GM18909 (cell line): ENCODE measurements around the gene CAND2.
"Not testable (repeated sequence)": the region's sequence is repeated elsewhere in the genome, so short reads cannot be mapped to it uniquely, and the experiment has no call there.

Experiments used
- ATAC-seq: cut with Tn5 transposase; IDR thresholded peaks from one replicate; pipeline ENCODE4 v1.9.1; 2021; ENCODE audit warnings: mild to moderate bottlenecking; ENCODE audit not compliant: unreplicated experiment, poor library complexity

CAND2 gene

GRCh38 chr3:12842469-12842868 is 46.0 kb downstream of the CAND2 start:
- no peak for ATAC-seq

GRCh38 chr3:12845811-12846210 is 49.3 kb downstream of the CAND2 start:
- ATAC-seq: no peak

DNA sequence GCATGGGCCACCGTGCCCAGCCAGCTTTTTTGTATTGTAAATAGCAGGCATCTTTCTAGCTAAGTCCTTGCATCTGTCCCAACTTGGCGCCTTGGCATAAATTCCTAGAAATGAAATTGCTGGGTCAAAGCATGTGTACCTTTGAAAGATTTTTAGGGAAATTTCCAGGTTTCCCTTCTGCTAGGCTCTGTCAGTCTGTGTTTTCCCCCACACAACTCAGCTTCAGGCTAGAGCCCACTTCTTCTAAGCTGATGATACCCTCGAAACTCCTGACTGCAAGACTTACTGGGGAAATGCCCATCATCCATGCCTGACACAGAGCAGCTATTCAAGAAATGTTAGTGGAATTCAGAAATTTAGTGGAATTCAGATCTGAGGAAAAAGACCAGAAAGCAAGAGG is 55.7 kb downstream of the CAND2 start:
- no peak for ATAC-seq

DNA sequence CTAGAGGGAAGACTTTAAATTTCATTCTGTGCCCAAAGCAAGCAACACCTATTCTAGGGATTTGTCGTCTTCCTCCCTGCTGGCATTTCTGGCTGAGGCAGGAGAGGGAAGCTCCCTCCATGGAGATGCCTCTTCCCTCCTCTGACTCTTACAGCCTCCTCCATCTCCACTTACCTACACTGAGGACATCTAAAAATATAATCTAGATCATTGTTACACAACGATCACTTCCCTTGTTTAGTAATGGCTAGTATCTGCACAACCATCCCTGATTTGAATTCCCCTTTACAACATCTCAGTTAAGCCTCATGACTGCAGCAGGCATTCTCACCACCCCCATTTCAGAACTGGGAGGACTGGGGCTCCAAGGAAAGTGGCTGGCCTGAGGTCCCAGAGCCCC is 57.4 kb downstream of the CAND2 start:
- not testable (repeated sequence) for ATAC-seq

- ATAC-seq: no peak
Observed at GRCh38 chr3:12854565-12854964, 58.1 kb downstream of the CAND2 start.

DNA sequence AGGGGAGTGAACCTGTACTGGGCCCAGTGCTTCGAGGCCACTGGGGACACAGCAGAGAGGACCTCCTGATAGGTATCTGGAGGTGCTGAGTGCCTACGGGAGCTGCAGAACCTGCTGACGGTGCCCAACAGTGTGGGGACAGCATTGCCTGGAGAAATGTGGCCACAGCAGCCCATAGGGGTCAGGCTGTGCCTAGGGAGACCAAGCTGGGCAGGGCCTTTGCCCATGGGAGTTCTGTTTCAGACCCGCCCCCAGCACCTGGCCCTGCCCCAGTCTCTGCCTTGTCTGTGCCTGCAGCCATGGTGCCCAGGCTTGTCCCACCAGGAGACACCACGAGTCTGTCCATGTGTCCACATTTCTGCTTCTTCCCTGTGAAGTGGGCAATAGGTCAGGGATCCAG is 60.1 kb downstream of the CAND2 start:
- no peak for ATAC-seq

DNA sequence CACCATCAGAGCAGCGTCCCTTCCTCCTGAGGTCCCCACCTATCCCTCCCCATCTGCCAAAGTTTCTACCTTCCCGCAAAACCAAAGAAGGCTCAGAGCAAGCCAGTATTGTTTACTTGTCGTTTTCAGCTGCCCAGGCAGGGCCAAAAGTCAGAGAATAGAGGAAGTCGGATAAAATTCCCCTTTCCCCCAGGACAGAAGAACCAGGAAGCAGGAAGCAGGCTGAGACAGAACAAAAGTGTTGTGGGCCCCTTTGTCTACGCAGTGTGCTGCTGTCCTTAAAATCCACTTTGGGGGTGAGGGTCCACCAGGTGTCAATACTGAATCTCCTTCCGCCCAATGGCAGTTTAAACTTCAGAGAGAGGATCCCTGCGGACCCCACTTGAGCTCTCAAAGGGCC is 63.4 kb downstream of the CAND2 start:
- ATAC-seq: no peak

DNA sequence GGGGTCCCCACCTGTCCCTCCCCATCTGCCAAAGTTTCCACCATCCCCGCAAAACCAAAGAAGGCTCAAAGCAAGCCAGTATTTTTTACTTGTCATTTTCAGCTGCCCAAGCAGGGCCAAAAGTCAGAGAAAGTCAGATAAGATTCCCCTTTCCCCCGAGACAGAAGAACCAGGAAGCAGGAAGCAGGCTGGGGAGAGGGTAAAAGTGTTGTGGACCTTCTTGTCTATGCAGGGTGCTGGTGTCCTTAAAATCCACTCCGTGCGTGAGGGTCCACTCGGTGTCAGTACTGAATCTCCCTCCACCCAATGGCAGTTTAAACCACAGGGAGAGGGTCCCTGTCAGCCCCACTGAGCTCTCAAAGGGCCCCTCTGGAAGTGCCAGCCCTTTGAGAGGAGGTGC is 65.1 kb downstream of the CAND2 start:
- no peak for ATAC-seq

GRCh38 chr3:12862387-12862786 is 65.9 kb downstream of the CAND2 start:
- no peak for ATAC-seq

DNA sequence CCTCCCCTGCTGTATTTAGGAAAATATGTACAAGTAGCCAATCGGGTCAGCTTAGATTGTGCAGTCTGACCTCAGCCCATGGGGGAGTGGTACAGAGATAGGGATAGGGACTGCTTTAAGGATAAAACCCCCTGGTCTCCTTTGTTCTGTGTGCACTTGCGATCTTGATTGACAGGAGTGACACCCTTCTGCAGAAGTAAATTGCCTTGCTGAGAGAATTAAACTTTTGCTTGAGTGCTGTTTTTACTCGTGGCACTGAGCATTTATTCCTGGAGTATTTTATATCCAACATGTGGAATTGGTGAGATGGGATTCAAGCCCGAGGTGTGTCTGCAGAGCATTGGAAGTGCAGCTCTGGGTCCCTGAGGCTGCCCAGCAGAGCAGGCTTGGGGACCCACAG is 68.8 kb downstream of the CAND2 start:
- ATAC-seq: no peak

DNA sequence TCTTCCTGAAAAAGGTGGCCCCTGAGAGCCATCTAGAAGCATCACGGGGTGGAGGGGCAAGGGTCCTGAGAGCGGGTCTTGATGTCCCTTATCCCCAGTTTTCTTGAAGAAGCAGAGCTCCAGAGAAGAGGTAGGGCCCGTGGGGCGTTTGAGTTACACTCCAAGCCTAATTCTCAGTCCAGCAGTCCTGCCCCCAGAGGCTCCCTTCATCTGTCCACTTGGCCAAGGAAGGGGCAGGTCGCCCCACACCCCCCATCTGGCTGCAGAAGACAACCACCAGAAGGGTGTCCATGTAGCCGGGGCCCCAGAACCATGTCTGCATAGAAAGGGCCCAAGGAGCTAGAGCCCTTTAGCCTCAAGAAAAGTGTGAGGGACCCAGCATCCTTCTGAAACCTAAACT is 70.4 kb downstream of the CAND2 start:
- ATAC-seq: no peak

GRCh38 chr3:12868039-12869034 is 71.9 kb downstream of the CAND2 start:
- ATAC-seq: peak; percentile 57

DNA sequence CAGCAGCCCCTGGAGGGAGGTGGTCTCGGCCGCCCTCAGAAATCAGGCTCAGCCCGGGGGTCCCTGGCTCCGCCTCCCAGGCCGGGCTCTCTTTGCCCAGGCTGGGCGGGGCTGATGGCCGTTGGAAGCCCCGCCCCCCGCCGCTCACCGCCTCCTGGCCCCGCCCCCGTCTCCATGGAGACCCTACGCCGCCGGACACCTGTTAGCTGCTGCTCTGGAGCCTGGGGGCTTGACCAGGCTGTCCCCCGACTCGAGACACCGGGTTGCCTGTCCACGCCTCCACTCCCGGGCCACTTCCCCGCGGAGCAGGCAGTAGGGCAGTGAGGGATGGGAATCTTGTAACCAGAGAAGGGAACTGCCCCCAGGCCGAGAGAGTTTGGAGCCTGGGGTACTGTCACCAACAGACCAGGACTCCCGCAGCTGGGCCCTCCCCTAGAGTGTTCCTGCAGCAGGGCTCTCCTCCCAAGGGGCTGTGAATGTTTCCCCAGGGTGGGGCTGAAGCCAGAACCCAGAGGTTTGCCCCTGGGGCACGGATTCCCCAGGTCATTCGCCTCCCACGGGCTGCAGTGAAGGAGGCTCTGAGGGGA is 72.6 kb downstream of the CAND2 start:
- ATAC-seq: peak; percentile 68

- ATAC-seq: no peak
Observed at GRCh38 chr3:12870942-12871341, 74.5 kb downstream of the CAND2 start.

DNA sequence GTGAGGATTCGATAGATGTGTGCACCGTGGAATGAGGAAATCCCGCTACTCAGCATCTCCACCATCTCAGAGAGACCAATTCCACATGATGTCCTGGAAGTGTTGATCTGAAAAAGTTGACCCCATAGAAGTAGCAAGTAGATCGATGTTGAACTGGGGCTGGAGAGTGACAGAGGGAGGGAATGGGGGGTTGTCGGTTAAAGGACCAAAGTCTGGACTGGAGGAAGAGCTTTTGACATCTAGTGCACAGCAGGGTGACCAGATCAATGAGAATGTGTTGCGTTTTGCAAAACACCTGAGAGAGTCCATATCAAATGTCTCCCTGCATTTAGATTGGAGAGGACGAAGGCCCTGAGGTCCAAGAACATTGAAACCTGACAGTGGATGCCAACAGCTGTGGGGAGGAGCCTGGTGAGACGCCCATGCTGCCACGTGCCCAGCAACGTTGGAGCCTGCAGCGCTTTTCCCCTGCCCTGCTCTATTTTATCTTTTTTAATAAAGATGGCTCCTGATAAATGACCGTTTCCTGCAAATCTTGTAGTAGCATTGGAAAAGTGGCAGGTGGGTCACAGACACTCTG is 75.0 kb downstream of the CAND2 start:
- ATAC-seq: no peak

- ATAC-seq: peak; percentile 51
Observed at GRCh38 chr3:12875857-12876836, 79.7 kb downstream of the CAND2 start.

GRCh38 chr3:12877040-12877439 is 80.6 kb downstream of the CAND2 start:
- ATAC-seq: no peak

DNA sequence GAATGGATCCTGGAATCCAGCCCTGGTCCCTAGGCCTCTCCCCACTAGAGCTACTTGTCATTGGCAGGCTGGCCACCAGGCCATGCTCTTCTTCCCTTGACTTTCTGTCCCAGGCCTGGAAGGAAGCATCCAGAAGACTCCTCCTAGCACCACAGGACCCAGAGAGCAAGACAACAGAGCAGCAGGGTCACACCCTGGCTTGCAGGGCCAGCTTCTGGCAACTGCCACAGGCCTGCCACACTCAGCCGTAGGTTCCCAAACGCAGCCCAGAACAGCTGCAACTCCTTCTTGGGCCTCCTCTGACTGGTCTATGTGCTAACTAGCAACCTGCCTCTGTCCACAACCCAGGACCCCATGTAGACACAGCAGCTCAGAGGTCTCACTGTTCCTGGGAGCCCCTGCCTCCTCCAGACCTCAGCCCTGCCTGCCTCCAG is 81.7 kb downstream of the CAND2 start:
- no peak for ATAC-seq

GRCh38 chr3:12878758-12879157 is 82.3 kb downstream of the CAND2 start:
- ATAC-seq: not testable (repeated sequence)

DNA sequence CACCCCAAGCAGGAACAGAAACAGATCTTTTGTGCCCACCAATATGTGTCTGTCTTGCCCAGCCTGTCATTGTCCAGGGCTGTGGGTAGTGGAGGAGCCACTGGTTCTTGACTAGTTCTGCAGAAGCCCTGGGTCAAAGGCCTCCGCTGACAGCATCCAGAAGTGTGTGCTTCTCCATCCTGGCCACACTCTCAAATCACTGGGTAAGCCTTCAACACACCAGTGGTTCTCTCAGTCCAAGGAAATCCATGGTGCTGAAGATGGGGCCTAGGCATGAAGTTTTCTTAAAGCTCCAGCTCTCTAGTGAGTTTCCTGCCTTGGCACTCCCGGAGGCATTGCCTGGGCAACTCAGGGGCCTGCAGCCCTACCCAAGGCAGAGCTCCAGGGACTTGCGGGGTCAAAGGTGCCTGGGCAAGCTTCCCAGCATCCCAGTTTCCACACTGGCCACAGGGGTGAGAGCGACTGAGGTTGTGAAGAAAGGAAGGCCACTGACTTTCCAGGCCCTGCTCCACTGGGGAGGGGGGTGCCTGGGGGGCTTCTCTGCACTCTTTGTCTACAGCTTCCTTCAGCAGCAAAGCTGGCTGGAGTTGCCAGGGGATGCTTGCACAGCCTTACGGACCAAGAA is 82.8 kb downstream of the CAND2 start:
- ATAC-seq: no peak
